GM21390 (cell line): ENCODE measurements around the gene CTNNA3.

Source experiments
- ATAC-seq: cut with Tn5 transposase; IDR thresholded peaks from one replicate; pipeline ENCODE4 v1.9.1; 2021; ENCODE audit not compliant: unreplicated experiment

CTNNA3 gene

DNA sequence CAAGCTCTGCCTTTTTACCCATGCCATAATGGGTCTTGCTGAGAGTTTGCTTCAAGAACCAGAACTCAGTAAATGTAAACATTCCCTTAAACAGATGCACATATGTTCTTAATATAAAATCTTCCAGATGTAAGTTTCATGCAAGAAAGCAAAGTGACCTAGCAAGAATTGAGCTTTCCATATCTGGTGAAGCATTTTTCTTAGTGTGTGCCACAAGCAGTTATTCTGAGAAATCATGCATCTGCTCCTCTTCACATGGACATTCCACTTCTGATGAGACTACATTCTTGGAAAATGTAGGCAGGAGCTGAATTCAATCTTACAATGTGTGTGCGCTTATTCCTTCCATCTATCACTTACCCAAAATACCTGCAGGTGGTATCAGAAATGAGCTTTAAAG lies 997.9 kb downstream of the CTNNA3 start:
- no peak for ATAC-seq

DNA sequence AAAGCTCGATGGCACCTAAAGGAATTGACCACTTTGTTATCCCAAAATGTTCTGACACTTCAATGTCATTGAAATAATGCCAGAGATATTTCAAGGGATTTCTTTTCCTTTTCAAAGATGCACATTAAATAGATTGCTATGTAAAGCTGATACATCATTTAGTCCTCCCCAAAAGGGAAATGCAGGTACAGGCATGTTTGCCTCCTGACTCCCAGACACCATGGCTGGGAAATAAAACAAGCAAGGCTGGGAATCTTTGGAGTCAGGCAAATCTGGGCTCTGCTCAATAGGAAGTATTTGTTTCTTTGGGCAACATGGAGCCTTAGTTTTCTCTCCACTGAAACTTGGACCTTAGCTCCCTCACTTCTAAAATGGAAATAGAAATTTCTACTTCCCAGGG lies 1000.9 kb downstream of the CTNNA3 start:
- no peak for ATAC-seq

DNA sequence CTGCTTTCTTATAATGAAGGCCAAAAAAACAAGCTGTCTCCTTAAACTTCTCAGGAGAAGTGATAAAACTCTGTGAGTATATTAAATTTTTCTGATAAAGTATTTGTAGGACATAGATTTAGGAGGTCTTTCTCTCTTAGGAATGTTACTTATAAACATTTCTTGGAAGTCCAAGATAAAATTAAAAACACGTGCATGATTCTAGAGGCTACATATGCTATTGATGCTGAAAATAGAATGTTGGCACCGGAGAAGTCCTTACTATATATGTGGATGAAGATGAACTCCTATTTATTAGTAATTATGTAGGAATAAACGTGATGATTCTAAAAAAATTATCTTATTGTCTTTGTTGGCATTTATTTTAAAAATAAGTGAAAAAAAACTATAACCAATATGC lies 1011.4 kb downstream of the CTNNA3 start:
- no peak for ATAC-seq

DNA sequence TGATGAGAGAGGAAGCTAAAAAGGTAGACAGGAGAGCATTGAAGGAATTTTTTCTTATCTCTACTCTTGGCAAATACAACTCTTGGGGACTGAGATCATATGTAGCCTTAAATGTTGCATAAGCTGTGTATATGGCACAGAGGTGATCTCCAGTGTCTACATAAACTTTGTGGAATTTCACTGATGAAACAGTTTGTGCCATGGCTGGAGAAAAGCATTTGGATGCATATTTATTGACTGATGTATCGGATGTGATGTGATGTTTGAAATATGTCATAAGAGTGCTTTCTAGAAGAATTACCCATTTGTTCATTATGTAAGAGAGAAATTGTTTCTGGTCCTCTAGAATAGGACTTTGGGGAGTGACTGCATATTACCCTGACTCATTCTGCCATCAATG lies 1015.1 kb downstream of the CTNNA3 start:
- ATAC-seq = no peak

DNA sequence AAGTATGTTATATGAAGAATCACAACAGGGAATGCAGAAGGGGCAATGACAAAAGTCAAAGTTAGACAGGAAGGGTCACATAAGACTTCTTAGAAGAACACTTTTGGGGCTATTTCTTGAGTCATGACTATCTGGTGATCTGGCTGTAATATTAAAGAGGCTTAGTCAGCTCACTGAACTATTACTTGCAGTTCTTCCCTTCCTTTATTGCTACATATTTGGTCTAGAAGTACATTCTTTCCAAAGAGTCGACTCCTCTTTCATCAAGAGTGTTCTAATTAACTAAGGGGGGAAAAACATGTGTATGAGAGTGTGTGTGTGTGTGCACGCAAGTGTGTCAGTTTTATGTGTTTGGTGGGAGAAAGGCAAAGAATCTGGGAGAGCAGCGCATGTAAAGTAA lies 1017.5 kb downstream of the CTNNA3 start:
- ATAC-seq = no peak

DNA sequence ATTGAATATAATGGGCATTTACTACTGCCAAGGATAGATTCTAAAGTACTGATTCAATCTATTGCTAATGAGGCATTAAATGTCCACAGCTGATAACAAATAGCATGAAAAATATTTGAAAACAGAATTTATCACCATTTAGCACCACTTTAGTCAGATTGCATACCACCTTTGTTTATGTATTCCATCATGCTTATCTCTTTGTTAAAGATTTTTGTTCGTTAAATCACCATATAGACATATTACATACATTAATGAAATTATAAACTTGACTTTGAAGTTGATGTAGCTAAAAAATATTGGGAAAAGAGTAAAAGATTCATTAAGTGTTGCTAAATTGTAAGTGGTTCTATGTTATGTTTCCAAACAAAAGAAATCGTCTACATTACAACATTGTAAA lies 1022.9 kb downstream of the CTNNA3 start:
- no peak for ATAC-seq

DNA sequence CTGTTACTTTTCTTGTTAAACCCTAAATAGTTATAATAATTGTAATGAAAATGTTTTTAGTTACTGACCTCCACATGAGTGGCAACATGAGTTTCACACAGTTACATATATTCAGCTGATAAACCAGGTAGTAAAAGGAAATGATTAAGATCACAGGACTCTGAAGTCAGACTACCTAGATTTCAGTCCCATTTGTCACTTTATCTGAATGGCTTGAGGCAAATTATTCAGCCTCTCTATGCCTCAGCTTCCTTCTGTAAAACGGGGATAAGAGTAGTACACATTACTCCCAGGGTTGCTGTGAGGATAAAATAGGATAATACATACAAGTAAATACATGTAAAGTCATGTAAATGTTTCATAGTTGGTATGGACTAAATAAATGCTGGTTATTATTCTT lies 1024.4 kb downstream of the CTNNA3 start:
- no peak for ATAC-seq

DNA sequence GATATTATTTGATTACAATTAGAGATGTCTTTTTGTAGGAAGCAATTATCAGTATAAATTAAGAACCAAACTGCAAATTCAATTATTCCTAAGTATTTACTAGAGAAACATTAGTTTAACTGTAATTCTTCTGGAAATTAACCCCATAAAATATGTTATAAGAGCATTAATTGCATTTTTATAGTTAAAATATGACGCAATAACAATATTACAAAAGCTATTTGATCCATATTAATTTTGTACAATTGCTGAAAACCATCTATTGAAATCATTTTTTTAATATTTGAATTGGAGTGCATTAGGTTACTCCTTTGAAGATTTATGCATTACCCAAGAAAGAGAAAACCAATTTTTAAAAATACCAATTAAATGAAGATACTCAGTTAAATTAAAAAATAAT lies 1024.9 kb downstream of the CTNNA3 start:
- ATAC-seq = no peak

DNA sequence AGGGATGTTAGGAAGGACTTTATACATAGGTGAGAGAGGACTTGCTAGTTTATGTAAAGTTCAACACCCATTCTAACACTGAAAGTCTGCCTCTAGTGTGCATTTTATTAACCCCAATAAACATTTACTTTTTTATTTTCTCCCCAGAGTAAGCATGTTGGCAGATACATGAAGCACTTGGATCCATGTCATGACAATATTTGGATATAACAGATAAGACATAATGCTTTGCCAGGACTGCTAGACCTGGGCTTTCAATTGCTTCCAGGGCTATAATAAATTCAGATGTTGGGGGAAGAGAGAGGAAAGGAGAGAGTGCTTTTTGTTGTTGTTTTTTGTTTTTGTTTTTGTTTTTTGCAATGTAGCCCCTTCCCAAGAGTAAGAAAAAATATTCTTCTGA lies 1039.5 kb downstream of the CTNNA3 start:
- no peak for ATAC-seq

DNA sequence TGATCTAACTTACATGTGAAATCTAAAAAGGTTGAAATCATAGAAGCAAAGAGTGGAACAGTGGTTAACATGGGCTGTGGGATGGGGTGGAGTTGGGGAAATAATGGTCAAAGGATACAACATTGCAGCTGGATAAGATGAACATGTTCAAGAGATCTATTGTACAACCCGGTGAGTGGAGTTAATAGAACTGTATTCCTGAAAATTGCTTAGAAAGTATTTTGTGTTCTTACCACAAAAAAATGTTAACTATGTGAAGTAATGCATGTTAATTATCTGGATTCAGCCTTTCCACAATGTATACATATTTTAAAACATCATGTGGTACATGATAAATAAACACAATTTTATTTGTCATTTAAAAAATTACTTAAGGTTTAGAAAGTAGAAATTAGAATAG lies 1041.1 kb downstream of the CTNNA3 start:
- no peak for ATAC-seq

DNA sequence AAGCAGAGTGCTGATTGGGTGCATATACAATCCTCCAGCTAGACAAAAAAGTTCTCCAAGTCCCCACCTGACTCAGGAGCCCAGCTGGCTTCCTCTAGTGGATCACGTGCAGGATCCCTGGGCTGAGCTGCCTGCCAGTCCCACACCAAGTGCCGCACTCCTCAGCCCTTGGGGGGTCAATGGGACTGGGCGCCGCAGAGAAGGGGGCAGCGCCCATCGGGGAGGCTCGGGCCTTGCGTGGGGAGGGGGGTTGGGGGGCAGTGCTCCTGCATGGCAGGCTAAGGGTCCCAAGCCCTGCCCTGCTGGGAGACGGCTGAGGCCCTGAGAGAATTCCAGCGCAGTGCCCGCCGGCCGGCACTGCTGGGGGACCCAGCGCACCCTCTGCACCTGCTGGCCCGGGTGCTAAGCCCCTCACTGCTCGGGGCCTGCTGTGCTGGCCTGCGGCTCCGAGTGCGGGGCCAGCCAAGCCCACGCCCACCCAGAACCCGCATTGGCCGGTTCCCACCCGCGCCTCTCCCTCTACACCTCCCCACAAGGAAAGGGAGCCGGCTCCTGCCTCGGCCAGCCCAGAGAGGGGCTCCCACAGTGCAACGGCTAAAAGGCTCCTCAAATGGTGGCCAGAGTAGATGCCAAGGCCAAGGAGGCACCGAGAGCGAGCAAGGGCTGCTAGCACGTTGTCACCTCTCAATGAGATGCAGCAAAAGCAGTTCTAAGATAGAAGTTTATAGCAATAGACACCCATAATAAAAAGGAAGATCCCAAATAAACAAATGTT lies 1044.5 kb downstream of the CTNNA3 start:
- no peak for ATAC-seq

DNA sequence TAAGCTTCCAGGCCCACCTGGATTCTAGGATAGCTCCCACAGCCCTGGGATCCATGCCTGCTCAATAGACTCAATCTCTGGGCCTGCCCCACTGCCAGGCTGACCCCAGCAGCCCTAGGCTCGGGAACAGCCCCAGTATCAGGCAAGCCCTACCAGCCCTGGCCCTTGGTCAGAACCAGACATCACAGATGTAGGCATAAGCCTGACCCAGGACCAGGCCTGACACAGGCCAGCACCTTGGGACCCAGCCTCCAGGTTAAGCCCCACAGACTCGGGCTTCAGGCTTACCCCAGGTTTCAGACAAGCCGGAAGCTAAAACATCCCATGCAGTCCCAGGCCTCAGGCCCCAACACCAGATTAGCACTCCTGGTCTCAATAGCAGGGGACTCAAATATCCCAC lies 1046.4 kb downstream of the CTNNA3 start:
- no peak for ATAC-seq

DNA sequence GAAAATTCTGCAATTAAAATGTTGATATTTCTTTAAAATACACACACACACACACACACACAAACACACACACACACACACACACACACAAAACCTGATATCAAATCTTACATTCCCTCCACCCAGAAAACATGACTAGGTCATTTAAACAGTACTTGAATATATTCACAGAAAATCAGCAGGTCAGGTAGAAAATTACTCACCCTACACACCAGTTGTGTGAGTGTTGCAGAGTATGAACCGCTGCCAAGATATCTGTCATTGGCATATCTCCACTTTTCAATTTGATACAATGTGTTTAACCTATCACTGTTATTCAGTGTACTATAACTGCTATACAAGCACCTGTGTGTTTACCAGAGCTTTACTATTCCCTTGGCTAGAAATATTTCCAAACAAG lies 1053.8 kb downstream of the CTNNA3 start:
- ATAC-seq = no peak

DNA sequence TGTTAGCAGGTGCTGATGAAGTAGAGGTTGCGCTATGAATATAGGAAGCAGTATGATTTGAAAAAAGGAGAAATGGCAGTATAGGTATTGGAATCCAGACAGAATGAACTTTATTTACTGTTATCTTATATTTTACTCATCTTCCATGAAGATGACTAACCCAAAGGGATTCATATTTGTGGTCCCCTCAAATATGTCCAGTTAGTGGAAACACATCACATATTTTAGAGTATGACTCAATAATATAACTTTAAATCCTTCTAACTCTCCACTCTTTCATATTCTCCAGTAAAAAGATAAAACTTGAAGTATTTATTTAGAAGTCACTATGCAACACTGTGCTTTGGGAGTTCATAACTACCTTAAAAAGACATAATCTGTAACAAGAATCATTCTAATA lies 1056.6 kb downstream of the CTNNA3 start:
- ATAC-seq = no peak

DNA sequence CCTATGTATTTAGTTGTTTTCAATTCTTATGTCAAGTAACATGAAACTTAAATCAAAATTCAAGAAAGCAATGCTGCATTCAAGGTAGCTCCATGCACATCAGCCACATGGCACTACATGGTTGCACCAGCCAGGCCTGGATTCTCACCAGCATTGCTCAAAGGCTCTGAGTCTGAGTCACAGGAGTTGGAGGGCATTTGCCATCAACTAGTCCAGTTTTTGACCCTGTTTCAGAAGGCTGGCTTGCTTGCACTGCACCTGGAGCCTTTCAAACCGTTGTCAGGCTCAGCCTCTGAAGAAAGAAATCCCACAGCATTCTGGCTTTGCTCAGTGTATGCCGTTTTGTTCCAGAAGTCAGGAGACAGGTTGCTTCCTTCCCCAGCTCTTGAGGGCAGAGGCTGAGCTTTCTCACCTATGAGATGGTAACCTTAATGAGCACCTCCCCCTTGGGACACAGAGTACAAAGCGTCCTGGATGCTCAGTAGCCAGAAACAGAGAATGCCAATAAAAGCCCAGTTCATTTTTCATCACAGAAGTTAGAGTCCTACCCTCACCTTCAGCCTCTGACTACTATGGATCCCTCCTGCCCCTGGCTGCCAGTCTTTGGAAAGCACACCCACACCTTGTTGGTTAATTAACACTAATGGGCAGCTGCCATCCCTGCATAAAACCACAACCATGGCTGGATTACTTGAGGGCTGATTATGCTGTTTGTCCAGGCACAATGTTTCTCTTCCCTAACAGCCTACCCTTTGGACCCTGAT lies 1058.5 kb downstream of the CTNNA3 start:
- no peak for ATAC-seq

DNA sequence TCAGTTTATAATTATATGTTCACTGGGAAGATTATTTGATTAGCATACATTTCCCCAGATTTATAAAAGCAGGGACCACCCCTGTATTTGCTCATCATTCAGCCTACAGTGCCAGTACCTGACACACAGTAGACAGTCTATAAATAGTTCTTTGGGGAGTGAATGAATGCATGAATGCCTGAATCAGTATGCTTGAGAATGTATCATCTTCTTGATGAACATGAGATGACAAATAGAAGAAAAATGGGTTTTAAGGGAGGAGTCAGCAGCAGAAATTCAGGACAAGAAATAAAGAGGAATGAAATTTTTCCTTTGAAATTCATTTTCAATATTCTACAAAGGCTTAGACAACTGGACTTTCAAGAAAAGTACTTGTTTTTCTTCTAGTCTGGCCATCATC lies 1066.0 kb downstream of the CTNNA3 start:
- no peak for ATAC-seq

DNA sequence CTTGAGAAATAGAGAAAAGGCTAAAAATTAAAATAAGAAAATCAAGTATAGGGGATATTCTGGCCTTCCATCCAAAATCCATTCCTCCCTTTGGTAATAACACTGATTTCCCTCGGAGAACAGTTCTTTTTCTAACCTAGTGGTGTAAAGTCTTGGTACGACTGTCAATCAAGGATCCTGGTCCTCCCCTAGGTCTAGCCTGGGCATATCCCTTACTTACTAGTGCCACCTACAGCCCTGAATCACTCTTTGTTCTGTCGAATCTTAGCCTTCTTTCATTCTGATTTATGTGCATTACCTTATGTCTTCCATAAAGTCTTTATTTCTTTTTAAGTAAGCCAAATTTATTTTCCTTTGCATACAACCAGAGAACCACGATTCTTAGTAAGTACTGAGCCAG lies 1068.8 kb downstream of the CTNNA3 start:
- ATAC-seq = no peak

DNA sequence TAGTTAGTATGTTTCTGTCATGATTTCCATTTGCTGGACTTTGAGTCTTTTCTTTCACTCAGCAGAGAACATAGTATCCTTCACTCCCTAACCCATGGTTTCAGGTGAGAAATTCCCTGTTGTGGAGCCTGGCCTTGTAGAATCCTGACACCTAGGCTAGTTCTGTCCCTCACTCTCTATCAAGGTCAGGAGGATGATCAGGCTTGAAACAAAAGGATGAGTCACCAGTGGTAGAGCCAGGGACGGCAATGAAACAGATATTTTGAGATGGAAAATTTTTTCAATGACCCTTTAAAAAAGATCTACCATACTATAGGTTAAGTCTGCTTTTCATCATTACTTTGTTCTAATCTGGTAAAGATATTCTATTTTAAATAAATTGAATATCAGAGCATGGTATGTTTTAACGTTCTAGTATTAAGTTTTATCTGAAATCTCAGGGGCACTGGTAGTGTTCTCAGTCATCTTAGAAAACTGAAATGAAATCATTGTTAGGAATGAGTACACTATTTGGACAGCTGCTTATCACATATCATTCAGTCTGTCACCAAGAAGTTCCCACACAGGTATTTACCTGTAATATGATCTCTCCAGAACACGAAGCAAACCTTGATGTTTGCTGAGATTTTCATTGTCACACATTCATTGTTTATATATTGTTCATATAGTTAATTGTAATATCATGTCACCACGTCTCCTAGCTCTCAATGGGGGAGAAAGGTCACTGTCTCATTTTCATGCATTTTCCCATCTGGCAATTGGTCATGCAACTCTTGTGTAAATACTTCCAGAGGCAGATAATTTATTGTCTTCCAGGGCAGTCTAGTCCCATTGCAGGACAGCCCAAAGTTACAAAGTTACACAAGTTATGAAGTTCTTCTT lies 1070.0 kb downstream of the CTNNA3 start:
- ATAC-seq = no peak

DNA sequence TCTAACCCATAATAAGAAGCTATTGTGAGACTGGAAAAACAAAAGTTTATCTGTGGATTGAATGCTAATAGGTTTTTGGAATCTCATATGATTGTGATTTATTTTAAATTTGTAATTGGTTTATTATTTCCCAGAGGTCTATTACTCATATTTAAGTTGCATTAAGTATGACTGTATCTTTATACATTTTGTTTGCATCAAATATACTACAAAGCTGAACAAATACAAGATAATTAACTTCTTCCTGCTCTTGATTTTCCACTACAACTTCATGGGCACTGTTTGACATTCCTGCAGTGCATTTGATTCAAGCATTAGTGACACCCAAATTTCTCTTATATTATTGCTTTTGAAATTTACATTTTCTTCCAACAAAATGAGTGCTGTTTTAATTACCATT lies 1073.9 kb downstream of the CTNNA3 start:
- no peak for ATAC-seq

DNA sequence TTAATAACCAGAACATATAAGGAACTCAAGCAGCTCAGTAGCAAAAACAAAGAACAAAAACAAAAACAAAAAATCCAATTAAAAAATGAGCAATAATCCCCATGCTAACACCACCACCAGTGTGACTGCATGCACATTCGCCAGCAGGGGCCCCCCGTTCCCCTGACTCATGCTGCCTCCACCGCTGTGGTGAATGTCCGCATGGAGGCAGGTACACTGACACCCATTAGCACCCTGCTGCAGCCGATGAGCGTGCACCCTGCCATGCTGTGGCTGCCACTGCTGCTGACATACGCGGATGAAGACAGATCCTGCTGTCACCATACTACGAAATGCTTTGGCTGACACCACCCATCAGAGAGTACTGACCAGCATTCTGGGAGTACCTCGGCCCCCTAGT lies 1091.8 kb downstream of the CTNNA3 start:
- no peak for ATAC-seq

DNA sequence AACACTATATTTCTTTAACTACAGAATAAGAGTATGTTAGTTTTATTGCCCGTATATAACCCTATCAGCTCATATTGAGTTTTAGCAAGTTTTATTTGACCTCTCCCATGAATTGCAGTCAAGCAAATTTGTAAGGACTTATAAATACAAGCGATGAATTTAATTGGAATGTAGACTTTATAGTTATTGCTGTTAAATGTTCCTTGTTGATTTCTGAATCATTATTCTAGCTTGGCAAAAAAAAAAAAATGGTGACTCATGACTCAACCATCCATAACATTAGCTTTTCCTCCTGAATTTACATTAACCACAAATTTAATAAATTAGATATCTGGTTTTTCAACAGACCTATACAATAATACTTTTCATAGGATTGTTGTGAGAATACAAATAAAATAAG lies 1104.1 kb downstream of the CTNNA3 start:
- ATAC-seq = no peak

DNA sequence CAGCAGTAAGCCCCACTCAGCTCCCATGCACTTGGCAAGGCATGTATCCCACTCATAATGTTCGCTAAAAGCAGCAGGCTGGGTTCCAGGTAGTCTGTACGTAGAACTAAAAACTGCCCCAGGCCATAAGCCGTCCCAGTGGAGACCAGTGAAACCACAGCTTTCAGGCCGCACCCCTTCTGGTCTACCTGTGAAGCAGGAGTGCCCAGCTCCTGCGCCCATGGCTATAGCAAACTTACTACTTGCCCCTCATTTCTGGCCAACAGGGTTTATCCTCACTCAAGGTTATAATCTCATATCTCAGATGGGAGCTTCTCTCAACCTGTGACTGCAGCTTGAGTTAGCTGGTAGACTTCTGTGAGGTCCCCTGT lies 1108.3 kb downstream of the CTNNA3 start:
- no peak for ATAC-seq
